NK-92 treated with Interleukin-12 subunit alpha and Interleukin-12 subunit beta, amount 100 ng/mL, for 24 hours (cell line): Measurements from ENCODE around the gene EIPR1.
"Not testable (repeated sequence)": the region's sequence is repeated elsewhere in the genome, so short reads cannot be mapped to it uniquely, and the experiment has no call there.

Experiments used
- DNase-seq: peaks from one replicate; lab custom pipeline; 2025; lab: John Stamatoyannopoulos, UW

The EIPR1 gene

GRCh38 chr2:3357926-3358325 is 19.7 kb downstream of the EIPR1 start:
- DNase-seq = no peak

GRCh38 chr2:3357446-3357845 is 20.2 kb downstream of the EIPR1 start:
- not testable (repeated sequence) for DNase-seq

DNA sequence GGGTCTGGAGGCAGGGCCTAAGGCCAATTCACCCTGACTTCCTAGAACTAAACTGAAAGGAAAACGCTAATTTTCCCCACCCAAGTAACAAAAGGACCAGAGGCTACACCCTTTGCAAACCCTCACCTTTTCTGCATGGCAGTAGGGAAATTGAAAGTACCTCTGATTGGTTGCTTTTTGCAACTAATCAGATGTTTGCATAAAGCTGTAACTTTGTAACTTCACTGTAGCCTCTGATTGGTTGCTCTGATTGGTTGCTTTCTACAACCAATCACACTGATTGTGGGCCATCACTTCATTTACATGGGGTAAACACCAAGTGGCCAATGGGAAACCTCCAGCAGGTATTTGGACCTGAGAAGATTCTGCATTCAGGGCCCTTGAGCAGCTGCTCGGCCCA is 20.8 kb downstream of the EIPR1 start:
- no peak for DNase-seq

DNA sequence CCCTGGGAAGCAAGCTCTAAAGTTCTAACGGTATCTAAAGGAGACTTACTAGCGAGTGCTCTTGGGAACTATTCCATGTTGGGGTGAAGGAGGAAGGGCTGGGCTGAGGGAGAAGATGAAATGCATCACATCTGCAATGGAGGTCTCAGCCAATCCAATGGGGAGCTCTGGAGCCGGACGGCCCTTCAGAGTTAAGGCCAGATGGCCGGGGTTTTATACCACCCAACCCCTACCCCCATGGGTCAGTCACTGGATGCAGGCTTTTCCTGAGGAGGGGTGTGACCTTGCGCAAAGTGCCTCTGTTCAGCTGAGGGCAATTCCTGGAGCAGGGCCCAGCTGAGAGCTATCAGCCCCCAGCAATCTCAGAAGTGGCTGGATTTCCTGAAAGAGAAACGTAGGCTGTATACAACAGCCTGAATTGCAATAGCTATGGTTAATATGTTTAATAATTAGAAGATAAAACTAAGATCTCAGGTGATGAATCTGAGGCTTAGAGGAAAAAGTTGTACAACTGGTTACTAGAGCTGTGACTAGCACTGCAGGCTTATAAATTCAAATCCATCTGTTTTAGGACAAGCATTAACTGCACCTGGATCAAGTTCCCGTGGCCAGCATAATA is 21.6 kb downstream of the EIPR1 start:
- no peak for DNase-seq

DNA sequence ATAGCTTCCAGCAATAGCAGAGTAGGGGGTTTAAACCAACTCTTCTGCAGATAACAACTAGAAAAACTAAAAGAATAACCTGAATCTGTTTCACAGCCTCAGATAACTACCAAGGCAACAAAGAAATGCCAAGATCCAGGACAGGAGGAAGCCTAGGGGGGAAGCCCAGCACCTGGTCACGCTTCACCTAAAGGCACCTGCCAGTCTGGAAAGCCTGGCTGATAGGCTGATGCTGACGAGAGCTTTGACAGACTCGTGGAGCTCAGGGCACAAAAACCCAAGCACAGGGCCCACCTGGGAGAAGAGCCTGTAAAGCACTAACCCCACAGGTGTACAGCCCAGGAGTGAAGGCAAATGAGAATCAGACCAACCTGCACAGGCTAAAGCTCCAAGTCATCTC is 22.6 kb downstream of the EIPR1 start:
- no peak for DNase-seq

- DNase-seq = no peak
Measured at GRCh38 chr2:3349211-3349693, 28.4 kb downstream of the EIPR1 start.

- DNase-seq = no peak
Measured at GRCh38 chr2:3348767-3349166, 28.9 kb downstream of the EIPR1 start.

- DNase-seq = no peak
Measured at GRCh38 chr2:3345621-3346020, 32.0 kb downstream of the EIPR1 start.

GRCh38 chr2:3344897-3345296 is 32.7 kb downstream of the EIPR1 start:
- DNase-seq = no peak

- DNase-seq = no peak
Measured at GRCh38 chr2:3343012-3343411, 34.6 kb downstream of the EIPR1 start.

DNA sequence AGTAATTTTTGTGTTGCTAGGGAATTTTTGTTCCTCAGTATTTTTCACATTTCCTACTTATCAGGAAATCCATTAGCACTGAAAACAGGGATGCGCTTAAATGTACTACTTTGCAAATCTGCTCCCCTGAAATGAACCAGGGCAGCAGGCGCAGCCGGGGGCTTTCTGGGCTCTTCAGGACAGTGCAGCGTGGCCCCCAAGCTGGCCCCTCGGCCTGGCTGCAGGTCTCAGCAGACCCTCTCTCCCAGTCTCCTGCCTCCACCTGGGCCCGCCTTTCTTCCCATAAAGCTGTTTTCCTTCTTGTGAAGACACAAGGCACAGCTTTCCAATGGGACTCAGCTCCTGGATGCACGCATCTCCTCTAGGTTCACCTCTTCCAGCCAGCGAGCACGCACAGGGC is 35.3 kb downstream of the EIPR1 start:
- DNase-seq = no peak

DNA sequence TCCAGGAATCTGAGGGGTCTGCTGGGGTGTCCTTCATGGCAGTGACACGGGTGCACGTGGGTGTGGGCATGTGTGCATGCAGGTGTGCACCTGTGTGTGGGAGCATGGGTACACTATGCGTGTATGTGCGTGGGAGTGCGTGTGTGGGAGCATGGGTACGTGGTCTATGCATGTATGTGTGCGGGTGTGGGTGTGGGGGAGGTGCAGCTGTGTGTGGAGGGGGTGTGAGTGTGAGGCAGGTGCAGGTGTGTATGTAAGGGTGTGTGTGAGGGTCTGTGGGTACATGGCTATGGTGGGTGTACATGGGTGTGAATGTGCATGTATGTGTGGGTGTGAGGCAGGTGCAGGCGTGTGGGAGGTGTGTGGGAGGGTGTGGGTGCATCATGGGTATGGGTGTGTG is 36.3 kb downstream of the EIPR1 start:
- DNase-seq = no peak

DNA sequence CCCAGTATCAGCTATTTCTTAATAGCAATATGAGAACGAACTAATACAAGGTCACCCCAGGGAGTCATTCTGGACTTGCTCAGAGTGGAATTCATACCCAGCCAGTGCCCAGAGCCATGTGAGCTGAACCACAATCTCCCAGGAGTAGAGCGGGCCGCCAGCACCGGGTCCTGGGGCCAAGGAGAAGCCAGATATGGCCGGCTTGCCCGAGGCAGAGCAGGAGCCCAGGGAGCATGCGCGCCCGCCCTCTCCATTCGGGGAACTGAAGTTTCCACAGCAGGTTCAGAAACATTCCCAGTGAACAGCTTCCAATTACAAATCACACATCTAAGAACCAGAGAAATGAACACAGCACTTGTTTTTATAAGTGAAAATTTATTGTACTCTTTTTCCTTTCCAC is 37.5 kb downstream of the EIPR1 start:
- DNase-seq = no peak

DNA sequence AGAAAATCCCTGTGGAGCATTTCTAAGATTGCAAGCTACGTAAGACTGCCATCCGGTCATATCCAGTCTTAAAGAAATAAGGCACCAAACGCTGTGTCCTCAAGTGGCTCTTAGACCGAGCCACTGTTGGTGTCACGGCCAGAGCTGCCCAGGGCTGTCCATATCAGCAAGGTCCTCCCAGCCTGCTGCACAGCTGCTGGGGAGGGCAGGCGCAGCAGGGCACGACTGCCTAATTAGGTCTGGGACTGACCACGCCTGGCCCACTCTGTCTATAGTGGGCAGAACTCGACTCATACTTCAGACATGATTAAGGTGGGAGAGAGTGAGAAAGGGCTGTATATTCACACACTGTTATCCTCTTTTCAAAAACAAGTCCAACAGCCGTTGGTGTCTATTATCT is 39.3 kb downstream of the EIPR1 start:
- no peak for DNase-seq

DNA sequence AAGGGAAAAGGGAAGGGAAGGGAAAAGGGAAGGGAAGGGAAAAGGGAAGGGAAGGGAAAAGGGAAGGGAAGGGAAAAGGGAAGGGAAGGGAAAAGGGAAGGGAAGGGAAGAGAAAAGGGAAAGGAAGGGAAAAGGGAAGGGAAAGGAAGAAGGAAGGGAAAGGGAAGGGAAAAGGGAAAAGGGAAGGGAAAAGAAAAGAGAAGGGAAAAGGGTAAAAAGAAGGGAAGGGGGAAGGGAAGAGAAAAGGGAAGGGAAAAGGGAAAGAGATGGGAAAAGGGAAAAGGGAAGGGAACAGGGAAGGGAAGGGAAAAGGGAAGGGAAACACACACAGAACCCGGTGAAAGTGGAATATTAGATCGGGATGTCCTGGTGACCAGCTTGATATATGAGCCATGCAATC is 40.8 kb downstream of the EIPR1 start:
- no peak for DNase-seq

GRCh38 chr2:3334392-3335345 is 42.9 kb downstream of the EIPR1 start:
- no peak for DNase-seq

DNA sequence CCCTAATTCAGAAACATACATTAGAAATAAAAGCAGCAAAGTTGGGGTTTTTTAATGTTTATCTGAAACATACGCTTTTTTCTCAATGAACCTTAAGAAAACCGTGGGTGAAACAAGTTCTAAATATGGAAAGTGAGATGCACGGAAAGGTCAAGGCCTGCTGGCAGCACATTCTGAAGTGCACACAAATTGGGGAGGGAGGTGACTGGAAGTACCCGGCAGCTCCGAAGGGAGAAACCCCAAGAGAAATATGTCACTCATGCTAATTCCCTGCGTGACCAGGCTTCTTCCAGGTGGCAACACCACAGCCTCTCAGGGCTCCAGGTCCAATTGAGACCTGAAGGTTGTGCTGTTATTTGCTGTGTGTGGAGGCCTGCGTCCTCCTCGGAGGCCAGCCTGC is 45.5 kb downstream of the EIPR1 start:
- DNase-seq = no peak

- no peak for DNase-seq
Measured at GRCh38 chr2:3329491-3329890, 48.1 kb downstream of the EIPR1 start.

DNA sequence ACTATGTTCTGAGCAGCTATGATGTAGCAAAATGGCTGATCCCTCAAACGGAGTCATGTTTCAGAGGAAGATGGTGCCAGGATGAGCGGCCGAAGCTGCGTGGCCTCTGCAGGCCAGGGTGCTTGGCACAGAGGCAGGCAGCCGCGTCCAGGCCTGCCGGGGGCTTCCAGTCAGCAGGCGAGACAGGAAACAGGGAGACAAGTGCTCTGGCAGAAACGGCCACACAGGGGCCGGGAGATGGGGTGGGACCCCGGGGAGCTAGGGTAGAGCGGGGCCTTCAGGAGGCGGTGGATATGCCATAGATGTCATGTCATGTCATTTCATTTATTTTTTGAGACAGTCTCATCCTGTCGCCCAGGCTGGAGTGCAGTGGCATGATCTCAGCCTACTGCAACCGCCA is 50.7 kb downstream of the EIPR1 start:
- no peak for DNase-seq

DNA sequence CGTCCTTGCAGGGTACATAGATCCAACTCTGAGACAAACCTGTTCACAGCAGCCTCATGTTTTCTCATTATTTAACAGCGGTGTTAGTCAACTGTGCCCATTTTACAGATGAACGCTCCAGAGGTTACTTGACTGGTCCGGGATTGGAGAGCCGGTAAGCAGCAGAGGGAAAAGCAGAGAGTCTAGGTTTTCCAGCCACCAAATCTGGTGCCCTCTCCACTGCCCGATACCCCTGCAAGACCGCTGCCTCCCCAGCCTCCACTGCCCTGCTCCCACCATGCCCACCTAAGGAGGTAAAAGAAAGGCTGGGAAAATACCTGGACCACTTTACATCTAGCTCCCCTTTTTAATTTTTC is 51.5 kb downstream of the EIPR1 start:
- no peak for DNase-seq

DNA sequence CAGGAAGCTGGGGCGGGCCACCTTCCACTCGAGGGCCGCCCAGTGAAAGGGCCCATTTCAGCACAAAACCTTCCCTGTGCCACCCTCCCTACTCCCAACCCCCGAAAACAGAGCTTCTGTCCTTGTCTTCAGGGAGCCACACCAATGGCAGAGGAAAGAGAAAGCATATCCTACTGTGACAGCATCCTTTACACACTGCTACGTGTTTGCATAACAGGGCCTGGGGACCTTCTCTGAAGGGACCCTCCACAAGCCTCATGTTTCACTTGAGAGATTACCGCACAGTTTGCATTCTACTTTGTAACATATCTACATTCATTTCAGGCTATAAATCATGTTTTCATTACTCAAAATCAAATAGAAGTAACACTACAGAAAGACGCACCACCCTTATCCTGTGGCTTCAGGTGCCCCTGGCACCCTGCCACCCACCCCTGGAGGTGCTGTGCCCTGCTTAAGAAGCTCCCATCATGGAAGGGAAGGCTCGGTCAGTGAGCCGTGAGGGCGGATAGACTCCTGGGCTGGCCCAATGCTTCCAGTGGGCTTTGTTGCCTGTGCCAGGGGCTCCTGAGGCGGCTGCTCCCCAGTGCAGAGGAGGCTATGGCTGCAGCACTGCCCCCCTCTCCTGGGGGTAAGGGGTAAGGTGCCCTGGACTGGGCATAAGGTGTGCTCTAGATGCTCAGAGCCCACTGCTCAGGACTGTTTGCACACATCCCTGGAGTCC is 52.0 kb downstream of the EIPR1 start:
- DNase-seq = no peak

- DNase-seq = no peak
Measured at GRCh38 chr2:3324404-3325281, 53.0 kb downstream of the EIPR1 start.
